Panc1 (cell line): ENCODE results near the gene CYP11A1. TPM values are rescaled to one million over a fixed set of nuclear protein-coding genes. Genes with fewer than 3 reads are reported as not detected.

Experiments used
- ATAC-seq: fragments of 200-7000 bp; cut with Tn5 transposase; 2 replicates; pipeline ENCODE4 v1.9.1; 2020; ENCODE audit warnings: mild to moderate bottlenecking, moderate library complexity
- BruUV-seq: library from RNA; stranded (reverse); fragments of 400-500 nt; replicated peaks from 2 replicates; lab custom pipeline; 2021; lab: Mats Ljungman, UMichigan
- CTCF ChIA-PET: fragments of 300-600 bp; sonication (Branson Sonifier 250); formaldehyde crosslinking; loops from one replicate; lab custom pipeline; 2022; ENCODE audit warnings: antibody characterized with exemption; lab: Charles Lee
- POLR2A ChIA-PET: fragments of 300-600 bp; sonication (Branson Sonifier 250); formaldehyde crosslinking; loops from one replicate; lab custom pipeline; 2022; ENCODE audit warnings: antibody characterized with exemption; lab: Charles Lee
- DNase-seq: peaks from one replicate; pipeline ENCODE4 v3.0.0-alpha.2; 2010; ENCODE audit warnings: low read depth, low spot score
- H3K27ac ChIP-seq: 2 replicates; pipeline ENCODE4 v1.5.1; 2011; ENCODE audit warnings: mild to moderate bottlenecking, low read length, inconsistent platforms
- H3K27me3 ChIP-seq: fragments of 200-500 bp; sonication (Bioruptor generic); 2 replicates; pipeline ENCODE4 v1.6.0; 2014; ENCODE audit warnings: low read length, inconsistent platforms; ENCODE audit not compliant: control insufficient read depth, insufficient read depth
- H3K36me3 ChIP-seq: fragments of 200-500 bp; sonication (Bioruptor generic); 2 replicates; pipeline ENCODE4 v1.5.1; 2014; ENCODE audit warnings: inconsistent platforms, mild to moderate bottlenecking, low read length, moderate library complexity; ENCODE audit not compliant: control insufficient read depth, insufficient read depth
- H3K4me1 ChIP-seq: 2 replicates; pipeline ENCODE4 v1.5.1; 2011; ENCODE audit warnings: inconsistent platforms, mild to moderate bottlenecking, low read length, moderate library complexity; ENCODE audit not compliant: control insufficient read depth, insufficient read depth
- H3K4me3 ChIP-seq, 2 experiments: 2 replicates each; pipeline ENCODE4 v1.5.1; 2011 to 2012; ENCODE audit warnings: low read depth in 2 of 2, low read length in 2 of 2, mild to moderate bottlenecking in 2 of 2, inconsistent platforms in 1 of 2, moderate library complexity in 1 of 2
- H3K9me3 ChIP-seq: fragments of 200-500 bp; sonication (Bioruptor generic); 2 replicates; pipeline ENCODE4 v1.5.1; 2014; ENCODE audit warnings: low read depth, mild to moderate bottlenecking, inconsistent platforms, low read length, moderate library complexity; ENCODE audit not compliant: control insufficient read depth, insufficient read depth
- POLR2AphosphoS5 ChIP-seq: IDR thresholded peaks from 2 replicates; pipeline ENCODE4 v1.6.1; 2012; ENCODE audit warnings: mild to moderate bottlenecking, low read depth, low read length, moderate library complexity
- SIN3A ChIP-seq: IDR thresholded peaks from 2 replicates; pipeline ENCODE4 v1.6.1; 2012; ENCODE audit warnings: low read depth, mild to moderate bottlenecking, low read length, moderate library complexity, borderline replicate concordance; ENCODE audit not compliant: insufficient read depth
- TCF7L2 ChIP-seq: IDR thresholded peaks from 2 replicates; pipeline ENCODE4 v1.6.1; 2011; ENCODE audit warnings: mild to moderate bottlenecking, low read depth, low read length, inconsistent platforms
- in situ Hi-C: cut with HindIII; loops from 2 replicates; pipeline ENCODE4 v1.10.0; 2016; ENCODE audit warnings: low sequenced_read_pairs, low pct_unique_long_range_greater_than_20kb
- intact Hi-C: fragments of 100-400 bp; cut with micrococcal nuclease; formaldehyde crosslinking; loops from one replicate; pipeline ENCODE4 v1.10.0; 2022; ENCODE audit not compliant: unreplicated experiment
- total RNA-seq: library from RNA; stranded (reverse); gene quantifications from one replicate; pipeline ENCODE4 v1.2.1, GENCODE V29; 2021; ENCODE audit not compliant: unreplicated experiment
- TF ChIP-seq, protein P1 (sequence below): fragments of 450-650 bp; IDR thresholded peaks from 2 replicates; pipeline ENCODE4 v1.5.1; 2017; ENCODE audit warnings: mild to moderate bottlenecking
- TF ChIP-seq, protein P2 (sequence below), 2 experiments: IDR thresholded peaks; 2 replicates each; pipeline ENCODE4 v1.6.1; 2011 to 2012; ENCODE audit warnings: low read depth in 2 of 2, control low read depth in 1 of 2, low read length in 1 of 2, mild to moderate bottlenecking in 1 of 2, moderate library complexity in 1 of 2; ENCODE audit not compliant: insufficient read depth in 1 of 2

CYP11A1 gene
- total RNA-seq, 1 experiment from 2014 or later = 0.57 TPM

DNA sequence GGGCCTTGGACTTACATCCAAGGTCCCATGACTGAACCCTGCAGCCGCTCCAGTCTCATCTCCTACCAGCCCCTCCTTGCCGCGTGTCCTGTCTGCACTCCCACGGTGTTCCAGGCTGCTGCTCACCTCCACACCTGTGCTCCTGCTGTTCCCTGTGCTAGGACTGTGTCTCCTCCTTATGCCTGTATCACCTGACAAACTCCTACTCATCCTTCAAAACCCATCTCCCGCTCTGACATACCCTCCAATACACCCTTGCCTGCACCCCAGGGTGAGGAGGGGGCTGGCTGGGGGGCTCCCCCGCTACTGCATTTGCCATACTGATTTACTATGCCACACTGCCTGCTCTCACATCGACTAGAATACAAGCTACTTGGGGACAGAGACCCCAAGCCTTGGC, 53.6 kb downstream of the CYP11A1 start:
- Histone ChIP-seq H3K27ac (no peak overlapping the region), H3K36me3 (no peaks in the 10 kb centered on the region), H3K4me1 (peaks cover 4% of the 10 kb centered on the region; the same call in 1 of the 2 replicates), H3K9me3 (no peaks in the 10 kb centered on the region), H3K27me3 (no peaks in the 10 kb centered on the region), H3K4me3 (no peak overlapping the region)
- BruUV-seq = no TSS peak
- ChIA-PET CTCF (interaction anchor here (0.6 to 0.8 kb wide), 2 partner anchors 185 to 261 kb away, joined by 3 read pairs; no protein-coding TSS in a partner anchor), POLR2A (no interaction called here)
- intact Hi-C loops = loop anchor here (10.0 kb wide), 1 partner anchor 339 kb away; no protein-coding TSS in a partner anchor
- ATAC-seq (no peak), DNase-seq (no peak)
- TF ChIP-seq TCF7L2 (no peak), SIN3A (no peak), POLR2AphosphoS5 (no peak)
- TF ChIP-seq, protein P1, sequence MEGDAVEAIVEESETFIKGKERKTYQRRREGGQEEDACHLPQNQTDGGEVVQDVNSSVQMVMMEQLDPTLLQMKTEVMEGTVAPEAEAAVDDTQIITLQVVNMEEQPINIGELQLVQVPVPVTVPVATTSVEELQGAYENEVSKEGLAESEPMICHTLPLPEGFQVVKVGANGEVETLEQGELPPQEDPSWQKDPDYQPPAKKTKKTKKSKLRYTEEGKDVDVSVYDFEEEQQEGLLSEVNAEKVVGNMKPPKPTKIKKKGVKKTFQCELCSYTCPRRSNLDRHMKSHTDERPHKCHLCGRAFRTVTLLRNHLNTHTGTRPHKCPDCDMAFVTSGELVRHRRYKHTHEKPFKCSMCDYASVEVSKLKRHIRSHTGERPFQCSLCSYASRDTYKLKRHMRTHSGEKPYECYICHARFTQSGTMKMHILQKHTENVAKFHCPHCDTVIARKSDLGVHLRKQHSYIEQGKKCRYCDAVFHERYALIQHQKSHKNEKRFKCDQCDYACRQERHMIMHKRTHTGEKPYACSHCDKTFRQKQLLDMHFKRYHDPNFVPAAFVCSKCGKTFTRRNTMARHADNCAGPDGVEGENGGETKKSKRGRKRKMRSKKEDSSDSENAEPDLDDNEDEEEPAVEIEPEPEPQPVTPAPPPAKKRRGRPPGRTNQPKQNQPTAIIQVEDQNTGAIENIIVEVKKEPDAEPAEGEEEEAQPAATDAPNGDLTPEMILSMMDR = no peak
- TF ChIP-seq, protein P2, sequence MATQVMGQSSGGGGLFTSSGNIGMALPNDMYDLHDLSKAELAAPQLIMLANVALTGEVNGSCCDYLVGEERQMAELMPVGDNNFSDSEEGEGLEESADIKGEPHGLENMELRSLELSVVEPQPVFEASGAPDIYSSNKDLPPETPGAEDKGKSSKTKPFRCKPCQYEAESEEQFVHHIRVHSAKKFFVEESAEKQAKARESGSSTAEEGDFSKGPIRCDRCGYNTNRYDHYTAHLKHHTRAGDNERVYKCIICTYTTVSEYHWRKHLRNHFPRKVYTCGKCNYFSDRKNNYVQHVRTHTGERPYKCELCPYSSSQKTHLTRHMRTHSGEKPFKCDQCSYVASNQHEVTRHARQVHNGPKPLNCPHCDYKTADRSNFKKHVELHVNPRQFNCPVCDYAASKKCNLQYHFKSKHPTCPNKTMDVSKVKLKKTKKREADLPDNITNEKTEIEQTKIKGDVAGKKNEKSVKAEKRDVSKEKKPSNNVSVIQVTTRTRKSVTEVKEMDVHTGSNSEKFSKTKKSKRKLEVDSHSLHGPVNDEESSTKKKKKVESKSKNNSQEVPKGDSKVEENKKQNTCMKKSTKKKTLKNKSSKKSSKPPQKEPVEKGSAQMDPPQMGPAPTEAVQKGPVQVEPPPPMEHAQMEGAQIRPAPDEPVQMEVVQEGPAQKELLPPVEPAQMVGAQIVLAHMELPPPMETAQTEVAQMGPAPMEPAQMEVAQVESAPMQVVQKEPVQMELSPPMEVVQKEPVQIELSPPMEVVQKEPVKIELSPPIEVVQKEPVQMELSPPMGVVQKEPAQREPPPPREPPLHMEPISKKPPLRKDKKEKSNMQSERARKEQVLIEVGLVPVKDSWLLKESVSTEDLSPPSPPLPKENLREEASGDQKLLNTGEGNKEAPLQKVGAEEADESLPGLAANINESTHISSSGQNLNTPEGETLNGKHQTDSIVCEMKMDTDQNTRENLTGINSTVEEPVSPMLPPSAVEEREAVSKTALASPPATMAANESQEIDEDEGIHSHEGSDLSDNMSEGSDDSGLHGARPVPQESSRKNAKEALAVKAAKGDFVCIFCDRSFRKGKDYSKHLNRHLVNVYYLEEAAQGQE (IDR thresholded peaks at IDR 0.05; ENCODE audit: insufficient read depth in 1 of 2, low read depth in 2 of 2, low read length in 1 of 2) = no peak
- in situ Hi-C loops = no loop called here

DNA sequence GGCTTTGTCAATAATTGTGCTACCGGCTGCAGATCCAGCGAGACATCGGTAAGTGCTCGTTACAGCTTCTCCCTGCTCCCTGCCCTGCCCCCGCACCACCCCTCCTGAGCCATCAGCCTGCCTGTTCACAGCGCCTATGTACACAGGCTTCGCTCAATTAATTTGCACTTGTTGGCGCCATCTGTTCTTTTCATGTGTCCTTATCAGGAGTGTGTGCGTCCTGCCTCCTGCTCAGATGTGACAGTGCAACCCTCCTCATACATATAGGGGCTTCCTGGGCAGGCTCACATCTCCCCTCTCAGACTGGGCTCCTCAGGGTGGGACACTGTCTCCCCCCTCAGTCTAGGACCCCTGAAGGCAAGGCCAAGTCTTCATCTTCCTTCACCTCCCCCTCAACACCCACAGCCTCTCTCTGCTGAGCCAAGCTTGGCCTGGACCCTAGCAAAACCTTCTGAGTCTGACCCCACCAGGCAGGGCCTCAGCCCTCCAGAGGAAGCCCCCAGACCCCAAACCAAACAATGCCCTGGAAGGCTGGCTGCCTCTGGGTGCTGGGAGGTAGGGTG, 54.9 kb downstream of the CYP11A1 start:
- in situ Hi-C loops (no loop called here), intact Hi-C loops (loop anchor here (10.0 kb wide), 1 partner anchor 338 kb away; no protein-coding TSS in a partner anchor)
- no TSS peak for BruUV-seq
- ChIA-PET CTCF (interaction anchor here (0.6 to 1.7 kb wide), 10 partner anchors 8 to 351 kb away, joined by 3 to 22 read pairs (median 5); no protein-coding TSS in a partner anchor), POLR2A (interaction anchor here (0.8 kb wide), 1 partner anchor 57 kb away, joined by 8 read pairs; no protein-coding TSS in a partner anchor)
- TF ChIP-seq SIN3A (no peak), TCF7L2 (no peak)
- TF ChIP-seq, protein P1 = no peak
- TF ChIP-seq, protein P2 (IDR thresholded peaks at IDR 0.05; ENCODE audit: insufficient read depth in 1 of 2, low read depth in 2 of 2, low read length in 1 of 2) = no peak
- H3K9me3 ChIP-seq = no peaks in the 10 kb centered on the region
- no peaks in the 10 kb centered on the region for H3K36me3 ChIP-seq
- H3K4me3 ChIP-seq = no peak overlapping the region
- H3K27ac ChIP-seq = no peak overlapping the region
- peaks cover 4% of the 10 kb centered on the region; the same call in 1 of the 2 replicates for H3K4me1 ChIP-seq
- ATAC-seq (no peak), DNase-seq (no peak)
- H3K27me3 ChIP-seq = no peaks in the 10 kb centered on the region
